Right lung (tissue), 5 donors: Measurements from ENCODE around the gene EPSTI1. TPM values are rescaled to one million over a fixed set of nuclear protein-coding genes. Genes with fewer than 3 reads are reported as not detected.
"Not testable (repeated sequence)": the region's sequence is repeated elsewhere in the genome, so short reads cannot be mapped to it uniquely, and the experiment has no call there.

Experiments used
- DNase-seq, 2 donors: peaks; one replicate each; pipeline ENCODE4 v3.0.0-alpha.2; 2013
- polyA plus RNA-seq, 5 donors: library from polyadenylated mRNA; unstranded; fragments of 120-200 nt; gene quantifications; one replicate each; pipeline versions ENCODE4 v1.2.1 to v1.2.3, GENCODE V29; 2013; ENCODE audit warnings: inconsistent platforms in 1 of 5, low replicate concordance in 1 of 5; ENCODE audit not compliant: insufficient read length in 5 of 5, insufficient read depth in 1 of 5

Gene EPSTI1
- polyA plus RNA-seq, 5 donors, result 10.8 to 15.8 (median 12.9) TPM

- no peak for DNase-seq
Observed at GRCh38 chr13:42895776-42896175, 96.3 kb downstream of the EPSTI1 start.

- peak; percentile 64 to 68 for DNase-seq
Observed at GRCh38 chr13:42894765-42895243, 97.2 kb downstream of the EPSTI1 start.

GRCh38 chr13:42893214-42893671 is 98.8 kb downstream of the EPSTI1 start:
- DNase-seq, result no peak

- DNase-seq, result no peak
Observed at GRCh38 chr13:42892760-42893159, 99.3 kb downstream of the EPSTI1 start.

GRCh38 chr13:42891591-42891990 is 100.5 kb downstream of the EPSTI1 start:
- DNase-seq, result no peak

- no peak for DNase-seq
Observed at GRCh38 chr13:42885325-42885724, 106.7 kb downstream of the EPSTI1 start.

GRCh38 chr13:42883771-42884467 is 108.1 kb downstream of the EPSTI1 start:
- no peak for DNase-seq

GRCh38 chr13:42883142-42883541 is 108.9 kb downstream of the EPSTI1 start:
- no peak for DNase-seq

GRCh38 chr13:42880056-42880605 is 111.9 kb downstream of the EPSTI1 start:
- no peak for DNase-seq

- DNase-seq, result no peak
Observed at GRCh38 chr13:42878721-42879120, 113.3 kb downstream of the EPSTI1 start.

- no peak for DNase-seq
Observed at GRCh38 chr13:42876887-42877545, 115.0 kb downstream of the EPSTI1 start.

- DNase-seq, result no peak
Observed at GRCh38 chr13:42876270-42876714, 115.7 kb downstream of the EPSTI1 start.

- DNase-seq, result peak in 1 of 2 donors; percentile 70
Observed at GRCh38 chr13:42875475-42876269, 116.4 kb downstream of the EPSTI1 start.

- DNase-seq, result no peak
Observed at GRCh38 chr13:42874221-42874620, 117.8 kb downstream of the EPSTI1 start.

- no peak for DNase-seq
Observed at GRCh38 chr13:42873081-42873480, 119.0 kb downstream of the EPSTI1 start.

- DNase-seq, result no peak
Observed at GRCh38 chr13:42867232-42867631, 124.8 kb downstream of the EPSTI1 start.

- peak in 1 of 2 donors; percentile 11 for DNase-seq
Observed at GRCh38 chr13:42865768-42866102, 126.3 kb downstream of the EPSTI1 start.

- peak in 1 of 2 donors; percentile 14 for DNase-seq
Observed at GRCh38 chr13:42864952-42865767, 126.9 kb downstream of the EPSTI1 start.

GRCh38 chr13:42862370-42862769 is 129.7 kb downstream of the EPSTI1 start:
- DNase-seq, result not testable (repeated sequence)

- DNase-seq, result no peak
Observed at GRCh38 chr13:42860485-42860884, 131.6 kb downstream of the EPSTI1 start.

GRCh38 chr13:42859760-42860159 is 132.3 kb downstream of the EPSTI1 start:
- no peak for DNase-seq
